PC-3 (cell line): ENCODE data around the gene ANTXR2.

Source experiments
- EZH2 ChIP-seq: fragments of 300-600 bp; sonication (generic); IDR thresholded peaks from one replicate; pipeline ENCODE4 v1.6.1; 2017; ENCODE audit warnings: antibody characterized with exemption, mild to moderate bottlenecking, low read length; ENCODE audit not compliant: unreplicated experiment
- EZH2phosphoT487 ChIP-seq: fragments of 300-600 bp; sonication (generic); IDR thresholded peaks from 2 replicates; pipeline ENCODE4 v1.6.1; 2018; ENCODE audit warnings: mild to moderate bottlenecking, antibody characterized with exemption, low read length, borderline replicate concordance
- TF ChIP-seq, protein P1 (sequence below): fragments of 300-600 bp; sonication (generic); conservative IDR thresholded peaks from 2 replicates; pipeline ENCODE4 v1.5.1; 2017; ENCODE audit warnings: antibody characterized with exemption, low read depth, mild to moderate bottlenecking, low read length

DNA sequence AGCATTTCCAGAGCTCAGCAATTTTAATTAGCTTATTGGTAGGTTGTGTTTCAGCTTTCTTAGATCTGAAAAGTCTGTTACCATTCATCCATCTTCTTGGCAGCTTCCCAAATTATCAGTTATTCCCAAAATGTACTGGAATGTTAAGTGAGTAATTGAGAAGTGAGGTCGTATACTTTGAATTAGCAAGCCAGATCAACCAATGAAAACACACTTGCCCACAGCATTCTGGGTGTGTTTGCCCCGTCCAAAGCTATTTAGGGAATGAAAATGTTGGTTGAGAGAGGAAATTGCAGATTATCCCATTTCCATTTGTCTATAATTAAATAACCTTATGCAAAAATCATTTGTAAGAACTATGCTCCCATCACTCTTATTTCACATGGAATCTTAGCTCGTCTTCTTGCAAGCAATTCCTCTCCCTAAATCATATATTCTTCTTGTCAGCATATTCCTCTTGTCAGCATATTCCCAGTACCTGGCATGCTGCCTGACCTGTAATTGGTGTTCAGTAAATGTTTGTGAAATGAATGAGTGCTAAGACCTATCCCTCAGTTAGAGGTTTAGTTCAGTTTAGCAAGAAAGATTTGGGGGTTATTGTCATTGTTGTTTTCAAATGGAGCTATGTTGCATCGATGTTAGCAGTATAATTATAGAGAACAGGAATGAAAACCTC lies 23.3 kb upstream of the ANTXR2 start:
- TF ChIP-seq, protein P1, sequence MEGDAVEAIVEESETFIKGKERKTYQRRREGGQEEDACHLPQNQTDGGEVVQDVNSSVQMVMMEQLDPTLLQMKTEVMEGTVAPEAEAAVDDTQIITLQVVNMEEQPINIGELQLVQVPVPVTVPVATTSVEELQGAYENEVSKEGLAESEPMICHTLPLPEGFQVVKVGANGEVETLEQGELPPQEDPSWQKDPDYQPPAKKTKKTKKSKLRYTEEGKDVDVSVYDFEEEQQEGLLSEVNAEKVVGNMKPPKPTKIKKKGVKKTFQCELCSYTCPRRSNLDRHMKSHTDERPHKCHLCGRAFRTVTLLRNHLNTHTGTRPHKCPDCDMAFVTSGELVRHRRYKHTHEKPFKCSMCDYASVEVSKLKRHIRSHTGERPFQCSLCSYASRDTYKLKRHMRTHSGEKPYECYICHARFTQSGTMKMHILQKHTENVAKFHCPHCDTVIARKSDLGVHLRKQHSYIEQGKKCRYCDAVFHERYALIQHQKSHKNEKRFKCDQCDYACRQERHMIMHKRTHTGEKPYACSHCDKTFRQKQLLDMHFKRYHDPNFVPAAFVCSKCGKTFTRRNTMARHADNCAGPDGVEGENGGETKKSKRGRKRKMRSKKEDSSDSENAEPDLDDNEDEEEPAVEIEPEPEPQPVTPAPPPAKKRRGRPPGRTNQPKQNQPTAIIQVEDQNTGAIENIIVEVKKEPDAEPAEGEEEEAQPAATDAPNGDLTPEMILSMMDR: no peak
- no peak for TF ChIP-seq EZH2
- no peak for TF ChIP-seq EZH2phosphoT487
